Uterus (tissue), 2 donors: Measurements from ENCODE around the gene CCDC127.
"Not testable (repeated sequence)": the region's sequence is repeated elsewhere in the genome, so short reads cannot be mapped to it uniquely, and the experiment has no call there.

Source experiments
- POLR2A ChIP-seq, 2 donors: fragments of 450-650 bp; IDR thresholded peaks; one replicate each; pipeline ENCODE4 v1.6.1; 2016; ENCODE audit warnings: antibody characterized with exemption in 2 of 2, mild to moderate bottlenecking in 1 of 2, moderate library complexity in 1 of 2
- TF ChIP-seq, protein P1 (sequence below), 4 experiments: fragments of 200-600 bp in 2 of 4; fragments of 450-650 bp in 2 of 4; sonication (generic) in 2 of 4; IDR thresholded peaks; one replicate each; pipeline ENCODE4 v1.5.1; 2016 to 2019; ENCODE audit warnings: antibody characterized with exemption in 4 of 4, mild to moderate bottlenecking in 2 of 4, moderate library complexity in 1 of 4

DNA sequence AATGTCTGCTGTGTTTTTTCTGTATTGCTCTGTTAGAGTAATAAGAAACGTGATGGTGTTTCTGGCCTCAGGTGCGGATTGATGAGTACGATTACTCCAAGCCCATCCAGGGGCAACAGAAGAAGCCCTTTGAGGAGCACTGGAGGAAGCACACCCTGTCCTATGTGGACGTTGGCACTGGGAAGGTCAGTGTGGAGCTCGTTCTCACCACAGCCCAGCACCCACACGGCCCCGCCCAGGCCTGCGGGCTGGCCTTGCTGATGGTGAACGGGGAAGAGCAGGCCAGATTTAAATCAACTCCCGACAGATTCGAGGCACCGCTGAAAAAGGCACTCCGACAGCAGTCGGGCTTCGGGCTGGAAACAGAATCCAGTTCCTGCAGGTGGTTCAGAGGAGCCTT, 36.4 kb upstream of the CCDC127 start:
- TF ChIP-seq, protein P1, sequence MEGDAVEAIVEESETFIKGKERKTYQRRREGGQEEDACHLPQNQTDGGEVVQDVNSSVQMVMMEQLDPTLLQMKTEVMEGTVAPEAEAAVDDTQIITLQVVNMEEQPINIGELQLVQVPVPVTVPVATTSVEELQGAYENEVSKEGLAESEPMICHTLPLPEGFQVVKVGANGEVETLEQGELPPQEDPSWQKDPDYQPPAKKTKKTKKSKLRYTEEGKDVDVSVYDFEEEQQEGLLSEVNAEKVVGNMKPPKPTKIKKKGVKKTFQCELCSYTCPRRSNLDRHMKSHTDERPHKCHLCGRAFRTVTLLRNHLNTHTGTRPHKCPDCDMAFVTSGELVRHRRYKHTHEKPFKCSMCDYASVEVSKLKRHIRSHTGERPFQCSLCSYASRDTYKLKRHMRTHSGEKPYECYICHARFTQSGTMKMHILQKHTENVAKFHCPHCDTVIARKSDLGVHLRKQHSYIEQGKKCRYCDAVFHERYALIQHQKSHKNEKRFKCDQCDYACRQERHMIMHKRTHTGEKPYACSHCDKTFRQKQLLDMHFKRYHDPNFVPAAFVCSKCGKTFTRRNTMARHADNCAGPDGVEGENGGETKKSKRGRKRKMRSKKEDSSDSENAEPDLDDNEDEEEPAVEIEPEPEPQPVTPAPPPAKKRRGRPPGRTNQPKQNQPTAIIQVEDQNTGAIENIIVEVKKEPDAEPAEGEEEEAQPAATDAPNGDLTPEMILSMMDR (IDR thresholded peaks at IDR 0.05) = not testable (repeated sequence)
- not testable (repeated sequence) for TF ChIP-seq POLR2A (IDR thresholded peaks at IDR 0.05)
